Measurements from ENCODE around the gene CARMIL1. TPM values are rescaled to one million over a fixed set of nuclear protein-coding genes. Genes with fewer than 3 reads are reported as not detected.

Gene CARMIL1
- total RNA-seq, 1 experiment from 2014 or later, result 23.6 TPM

- Histone ChIP-seq H2BK15ac (ENCODE audit: low read depth, low read length) (no peak overlapping the region), H4K8ac (replicated peaks; ENCODE audit: insufficient read length, low read depth, low read length) (no peak overlapping the region), H3K23ac (ENCODE audit: insufficient read length, low read depth, low read length) (no peak overlapping the region), H3K4me2 (ENCODE audit: insufficient read depth, insufficient read length, low read length) (no peak overlapping the region), H2BK5ac (ENCODE audit: insufficient read length, low read length) (no peak overlapping the region), H4K20me1 (ENCODE audit: control insufficient read depth, insufficient read depth, insufficient read length) (no peaks in the 10 kb centered on the region), H4K91ac (ENCODE audit: insufficient read length, low read depth, low read length) (no peak overlapping the region), H2BK120ac (ENCODE audit: low read depth, low read length, poor library complexity, severe bottlenecking) (no peak overlapping the region), H3K9ac (ENCODE audit: extremely low read depth, insufficient read length, low read length) (no peak overlapping the region), H2BK12ac (ENCODE audit: insufficient read length, low read depth, low read length) (no peak overlapping the region), H3T11ph (ENCODE audit: low read length) (no peak overlapping the region), H2AK5ac (ENCODE audit: insufficient read length, low read length) (no peak overlapping the region), H3K14ac (ENCODE audit: insufficient read depth, low read length) (no peak overlapping the region), H2AFZ (ENCODE audit: low read length) (no peak overlapping the region), H3K56ac (ENCODE audit: insufficient read length, low read depth, low read length) (no peak overlapping the region), H3K27ac (ENCODE audit: insufficient read length, low read depth, low read length) (no peak overlapping the region), H3K18ac (ENCODE audit: insufficient read length, low read depth, low read length) (no peak overlapping the region), H3K79me1 (ENCODE audit: insufficient read depth, low read depth, low read length, poor library complexity, severe bottlenecking) (no peaks in the 10 kb centered on the region), H3K27me3 (ENCODE audit: insufficient read depth, low read length) (no peaks in the 10 kb centered on the region), H2BK20ac (ENCODE audit: low read depth, low read length, poor library complexity, severe bottlenecking) (no peak overlapping the region), H3K79me2 (ENCODE audit: insufficient read depth, low read length) (no peaks in the 10 kb centered on the region), H3K4ac (ENCODE audit: low read depth, low read length) (no peak overlapping the region), H4K5ac (ENCODE audit: insufficient read length, low read depth, low read length) (no peak overlapping the region), H3K9me3 (ENCODE audit: control insufficient read depth, low read depth, low read length) (no peaks in the 10 kb centered on the region), H3K4me1 (ENCODE audit: insufficient read depth, low read length) (no peaks in the 10 kb centered on the region), H3K23me2 (ENCODE audit: insufficient read length, low read depth, low read length, poor library complexity, severe bottlenecking) (no peaks in the 10 kb centered on the region)
- Mint-ChIP-seq H3K4me3 (no peak overlapping the region), H3K27ac (no peak overlapping the region), H3K36me3 (ENCODE audit: insufficient read depth in 1 of 3, low read depth in 3 of 3) (no peaks in the 10 kb centered on the region), H3K27me3 (ENCODE audit: low read depth) (no peaks in the 10 kb centered on the region), H3K9me3 (no peaks in the 10 kb centered on the region), H3K4me1 (no peaks in the 10 kb centered on the region)
- no peak for DNase-seq
- WGBS (ENCODE audit: extremely low coverage, insufficient read length, low lambda C conversion rate), result no CpG with 5 or more reads among the region's 13 CpGs
- TF ChIP-seq CTCF (conservative IDR thresholded peaks at IDR 0.05), result no peak
These were observed 46.7 kb upstream of the CARMIL1 start for GRCh38 chr6:25232479-25232878.

All from H9 (cell line).